ENCODE data around the gene SEBOX. TPM values are rescaled to one million over a fixed set of nuclear protein-coding genes. Genes with fewer than 3 reads are reported as not detected.

The SEBOX gene
- total RNA-seq, 5 donors from 2014 or later (not counting 1 experiment from before 2014, with no cell fraction given): not detected

- Histone ChIP-seq H3K36me3 (ENCODE audit: control insufficient read depth in 2 of 2, extremely low read depth in 1 of 2, insufficient read depth in 1 of 2, low read length in 1 of 2) (no peaks in the 10 kb centered on the region), H3K27ac (ENCODE audit: low read length) (no peak overlapping the region), H3K9me3 (no peaks in the 10 kb centered on the region), H3K4me1 (ENCODE audit: control insufficient read depth in 1 of 2, extremely low read depth in 1 of 2, insufficient read depth in 2 of 2, low read length in 2 of 2) (peaks cover 4 to 19% of the 10 kb centered on the region in 2 experiments), H3K27me3 (replicated peaks in 1 of 2; ENCODE audit: control insufficient read depth in 2 of 2, extremely low read depth in 1 of 2, insufficient read depth in 2 of 2, low read length in 1 of 2) (peaks cover 0 to 4% of the 10 kb centered on the region in 2 experiments), H3K4me3 (ENCODE audit: control insufficient read depth in 1 of 2, extremely low read depth in 1 of 2, low read length in 1 of 2) (no peak overlapping the region)
- ATAC-seq (replicated peaks in 1 of 4): no peak
- H3K36me3 Mint-ChIP-seq: no peaks in the 10 kb centered on the region
- 100% methylated on average over 1 of the region's 8 CpGs for WGBS (ENCODE audit: insufficient coverage)
- H3K27ac Mint-ChIP-seq: no peak overlapping the region
- peaks cover 0 to 4% of the 10 kb centered on the region in 2 donors for H3K27me3 Mint-ChIP-seq
- ChIA-PET CTCF (interaction anchor here in 1 of 2 donors (3.5 kb wide), 1 partner anchor 15 kb away, joined by 15 read pairs; the partner anchor contains the start of genes IFT20 and TNFAIP1), POLR2A (interaction anchor here (0.6 to 1.5 kb wide), 3 partner anchors 15 to 508 kb away, joined by 5 to 11 read pairs (median 5); partner anchors contain the start of genes TNFAIP1 (in 2 of the 2) and IFT20 (in 1 of the 2))
- no peak for DNase-seq
- H3K9me3 Mint-ChIP-seq: no peaks in the 10 kb centered on the region
- H3K4me1 Mint-ChIP-seq: peaks cover 21 to 31% (median 28%) of the 10 kb centered on the region in 3 donors
- H3K4me3 Mint-ChIP-seq: peak overlapping the region; percentile 79 to 89 (median 88)
Observed at GRCh38 chr17:28320215-28321061, 44.6 kb downstream of the SEBOX start.

- Histone ChIP-seq H3K4me3 (ENCODE audit: control insufficient read depth in 1 of 2, extremely low read depth in 1 of 2, low read length in 1 of 2) (peak overlapping the region; percentile 76 to 78), H3K9me3 (no peaks in the 10 kb centered on the region), H3K36me3 (ENCODE audit: control insufficient read depth in 2 of 2, extremely low read depth in 1 of 2, insufficient read depth in 1 of 2, low read length in 1 of 2) (no peaks in the 10 kb centered on the region), H3K27me3 (replicated peaks in 1 of 2; ENCODE audit: control insufficient read depth in 2 of 2, extremely low read depth in 1 of 2, insufficient read depth in 2 of 2, low read length in 1 of 2) (peaks cover 0 to 4% of the 10 kb centered on the region in 2 experiments), H3K27ac (ENCODE audit: low read length) (no peak overlapping the region), H3K4me1 (ENCODE audit: control insufficient read depth in 1 of 2, extremely low read depth in 1 of 2, insufficient read depth in 2 of 2, low read length in 2 of 2) (peaks cover 4 to 19% of the 10 kb centered on the region in 2 experiments)
- H3K27ac Mint-ChIP-seq: peak overlapping the region in 1 of 2 donors; percentile 58
- H3K4me1 Mint-ChIP-seq: peaks cover 21 to 31% (median 28%) of the 10 kb centered on the region in 3 donors
- DNase-seq (no peak), ATAC-seq (replicated peaks in 1 of 4) (no peak)
- peak overlapping the region; percentile 79 to 89 (median 88) for H3K4me3 Mint-ChIP-seq
- 9% methylated on average over 4 of the region's 7 CpGs for WGBS (ENCODE audit: insufficient coverage)
- no peaks in the 10 kb centered on the region for H3K36me3 Mint-ChIP-seq
- ChIA-PET POLR2A (interaction anchor here (0.6 to 1.5 kb wide), 3 partner anchors 16 to 1552 kb away, joined by 4 to 11 read pairs (median 5); partner anchors contain the start of genes TNFAIP1 (in 2 of the 2) and IFT20 (in 1 of the 2)), CTCF (interaction anchor here (0.7 to 3.5 kb wide), 3 partner anchors 16 to 514 kb away, joined by 3 to 15 read pairs (median 4); partner anchors contain the start of genes TNFAIP1 (in 2 of the 2) and IFT20 (in 1 of the 2))
- H3K9me3 Mint-ChIP-seq: no peaks in the 10 kb centered on the region
- peaks cover 0 to 4% of the 10 kb centered on the region in 2 donors for H3K27me3 Mint-ChIP-seq
Observed at GRCh38 chr17:28319598-28319935, 45.4 kb downstream of the SEBOX start.

GRCh38 chr17:28318759-28319597, 46.0 kb downstream of the SEBOX start, which contains the start of gene TMEM97:
TSS of gene TMEM97 (plus strand) at chr17:28319200. CDS start at chr17:28319240, 40 bp downstream.
- Histone ChIP-seq H3K36me3 (ENCODE audit: control insufficient read depth in 2 of 2, extremely low read depth in 1 of 2, insufficient read depth in 1 of 2, low read length in 1 of 2) (no peaks in the 10 kb centered on the region), H3K9me3 (no peaks in the 10 kb centered on the region), H3K4me3 (ENCODE audit: control insufficient read depth in 1 of 2, extremely low read depth in 1 of 2, low read length in 1 of 2) (peak within 1 kb of the TSS; percentile 76 to 78), H3K27me3 (replicated peaks in 1 of 2; ENCODE audit: control insufficient read depth in 2 of 2, extremely low read depth in 1 of 2, insufficient read depth in 2 of 2, low read length in 1 of 2) (peaks cover 0 to 4% of the 10 kb centered on the region in 2 experiments), H3K27ac (ENCODE audit: low read length) (no peak within 1 kb of the TSS), H3K4me1 (ENCODE audit: control insufficient read depth in 1 of 2, extremely low read depth in 1 of 2, insufficient read depth in 2 of 2, low read length in 2 of 2) (peaks cover 4 to 19% of the 10 kb centered on the region in 2 experiments)
- ATAC-seq (replicated peaks in 1 of 4) (peak; percentile 98 to 99 (median 99)), DNase-seq (peak; percentile 83 to 97 (median 93))
- POLR2A ChIA-PET: interaction anchor here (0.6 to 1.5 kb wide), 3 partner anchors 17 to 1552 kb away, joined by 4 to 11 read pairs (median 5); partner anchors contain the start of genes TNFAIP1 (in 2 of the 2) and IFT20 (in 1 of the 2)
- peaks cover 0 to 4% of the 10 kb centered on the region in 2 donors for H3K27me3 Mint-ChIP-seq
- H3K9me3 Mint-ChIP-seq: no peaks in the 10 kb centered on the region
- peak within 1 kb of the TSS; percentile 79 to 89 (median 88) for H3K4me3 Mint-ChIP-seq
- under 1% methylated on average over 60 of the region's 72 CpGs for WGBS (ENCODE audit: insufficient coverage)
- H3K27ac Mint-ChIP-seq: peak within 1 kb of the TSS in 1 of 2 donors; percentile 61
- H3K36me3 Mint-ChIP-seq: no peaks in the 10 kb centered on the region
- peaks cover 21 to 31% (median 28%) of the 10 kb centered on the region in 3 donors for H3K4me1 Mint-ChIP-seq
- CTCF ChIA-PET: interaction anchor here (0.7 to 3.5 kb wide), 4 partner anchors 16 to 514 kb away, joined by 3 to 15 read pairs (median 4); partner anchors contain the start of genes TNFAIP1 (in 2 of the 2) and IFT20 (in 1 of the 2)

GRCh38 chr17:28317966-28318758, 46.8 kb downstream of the SEBOX start:
- WGBS (ENCODE audit: insufficient coverage): 27% methylated on average over 32 of the region's 40 CpGs
- H3K27ac ChIP-seq (ENCODE audit: low read length): no peak overlapping the region
- CTCF ChIA-PET: interaction anchor here in 1 of 2 donors (1.1 to 3.5 kb wide), 2 partner anchors 17 to 66 kb away, joined by 3 to 15 read pairs; partner anchors contain the start of genes IFT20 and TNFAIP1
- Mint-ChIP-seq H3K27ac (peak overlapping the region in 1 of 2 donors; percentile 61), H3K4me3 (peak overlapping the region; percentile 79 to 89 (median 88)), H3K27me3 (peaks cover 0 to 4% of the 10 kb centered on the region in 2 donors), H3K9me3 (no peaks in the 10 kb centered on the region), H3K36me3 (no peaks in the 10 kb centered on the region), H3K4me1 (peaks cover 21 to 31% (median 28%) of the 10 kb centered on the region in 3 donors)
- H3K27me3 ChIP-seq (replicated peaks in 1 of 2; ENCODE audit: control insufficient read depth in 2 of 2, extremely low read depth in 1 of 2, insufficient read depth in 2 of 2, low read length in 1 of 2): peaks cover 0 to 4% of the 10 kb centered on the region in 2 experiments
- peak overlapping the region; percentile 68 to 78 for H3K4me3 ChIP-seq (ENCODE audit: control insufficient read depth in 1 of 2, extremely low read depth in 1 of 2, low read length in 1 of 2)
- POLR2A ChIA-PET: interaction anchor here in 1 of 2 donors (0.5 kb wide), 1 partner anchor 510 kb away, joined by 3 read pairs; no protein-coding TSS in a partner anchor
- H3K9me3 ChIP-seq: no peaks in the 10 kb centered on the region
- DNase-seq (no peak), ATAC-seq (replicated peaks in 1 of 4) (peak in 2 of 4 experiments; percentile 0)
- no peaks in the 10 kb centered on the region for H3K36me3 ChIP-seq (ENCODE audit: control insufficient read depth in 2 of 2, extremely low read depth in 1 of 2, insufficient read depth in 1 of 2, low read length in 1 of 2)
- peaks cover 4 to 19% of the 10 kb centered on the region in 2 experiments for H3K4me1 ChIP-seq (ENCODE audit: control insufficient read depth in 1 of 2, extremely low read depth in 1 of 2, insufficient read depth in 2 of 2, low read length in 2 of 2)

Measured in T-cell (primary cell).